Measurements from ENCODE around the gene ILF3. TPM values are rescaled to one million over a fixed set of nuclear protein-coding genes. Genes with fewer than 3 reads are reported as not detected.

The ILF3 gene
- total RNA-seq, 3 donors from 2014 or later, result 651 to 686 (median 684) TPM

GRCh38 chr19:10677751-10678150 is 23.6 kb downstream of the ILF3 start:
- H3K27me3 Mint-ChIP-seq (ENCODE audit: low read depth), result no peaks in the 10 kb centered on the region
- H3K4me1 Mint-ChIP-seq (ENCODE audit: low read depth), result no peaks in the 10 kb centered on the region
- H3K4me3 Mint-ChIP-seq, result no peak overlapping the region

GRCh38 chr19:10678813-10679212 is 24.7 kb downstream of the ILF3 start:
- Mint-ChIP-seq H3K36me3 (ENCODE audit: insufficient read depth) (peaks cover 30% of the 10 kb centered on the region), H3K27me3 (ENCODE audit: low read depth) (no peaks in the 10 kb centered on the region), H3K4me3 (no peak overlapping the region), H3K4me1 (ENCODE audit: low read depth) (no peaks in the 10 kb centered on the region), H3K9me3 (no peaks in the 10 kb centered on the region)
- DNase-seq (no peak), ATAC-seq (no peak)

More at GRCh38 chr19:10677751-10678150, 23.6 kb downstream of the ILF3 start:
- Mint-ChIP-seq H3K36me3 (ENCODE audit: insufficient read depth) (peaks cover 34% of the 10 kb centered on the region), H3K9me3 (no peaks in the 10 kb centered on the region)
- ATAC-seq (no peak), DNase-seq (no peak)

- H3K9me3 Mint-ChIP-seq, result no peaks in the 10 kb centered on the region
- DNase-seq (no peak), ATAC-seq (no peak)
- peaks cover 35% of the 10 kb centered on the region for H3K36me3 Mint-ChIP-seq (ENCODE audit: insufficient read depth)
- no peaks in the 10 kb centered on the region for H3K4me1 Mint-ChIP-seq (ENCODE audit: low read depth)
- H3K4me3 Mint-ChIP-seq, result no peak overlapping the region
- H3K27me3 Mint-ChIP-seq (ENCODE audit: low read depth), result no peaks in the 10 kb centered on the region
These were observed 25.6 kb downstream of the ILF3 start for GRCh38 chr19:10679743-10680142.

- Mint-ChIP-seq H3K36me3 (ENCODE audit: insufficient read depth) (peaks cover 35% of the 10 kb centered on the region), H3K4me1 (ENCODE audit: low read depth) (no peaks in the 10 kb centered on the region), H3K9me3 (no peaks in the 10 kb centered on the region), H3K4me3 (no peak overlapping the region), H3K27me3 (ENCODE audit: low read depth) (no peaks in the 10 kb centered on the region)
- ATAC-seq (no peak), DNase-seq (no peak)
These were observed 26.5 kb downstream of the ILF3 start for GRCh38 chr19:10680545-10681135.

GRCh38 chr19:10681658-10682057 is 27.5 kb downstream of the ILF3 start:
- H3K9me3 Mint-ChIP-seq, result no peaks in the 10 kb centered on the region
- no peaks in the 10 kb centered on the region for H3K4me1 Mint-ChIP-seq (ENCODE audit: low read depth)
- H3K27me3 Mint-ChIP-seq (ENCODE audit: low read depth), result no peaks in the 10 kb centered on the region
- DNase-seq (no peak), ATAC-seq (no peak)
- no peak overlapping the region for H3K4me3 Mint-ChIP-seq
- peaks cover 33% of the 10 kb centered on the region for H3K36me3 Mint-ChIP-seq (ENCODE audit: insufficient read depth)

- DNase-seq (no peak), ATAC-seq (peak in 1 of 2 donors; percentile 7)
- Mint-ChIP-seq H3K27me3 (ENCODE audit: low read depth) (no peaks in the 10 kb centered on the region), H3K9me3 (no peaks in the 10 kb centered on the region), H3K36me3 (ENCODE audit: insufficient read depth) (peaks cover 32% of the 10 kb centered on the region), H3K4me1 (ENCODE audit: low read depth) (no peaks in the 10 kb centered on the region), H3K4me3 (no peak overlapping the region)
These were observed 28.4 kb downstream of the ILF3 start for GRCh38 chr19:10682397-10683063.

- DNase-seq (no peak), ATAC-seq (no peak)
- H3K4me3 Mint-ChIP-seq, result no peak overlapping the region
- H3K4me1 Mint-ChIP-seq (ENCODE audit: low read depth), result no peaks in the 10 kb centered on the region
- no peaks in the 10 kb centered on the region for H3K27me3 Mint-ChIP-seq (ENCODE audit: low read depth)
- peaks cover 32% of the 10 kb centered on the region for H3K36me3 Mint-ChIP-seq (ENCODE audit: insufficient read depth)
- no peaks in the 10 kb centered on the region for H3K9me3 Mint-ChIP-seq
These were observed 28.9 kb downstream of the ILF3 start for GRCh38 chr19:10683064-10683426.

- H3K36me3 Mint-ChIP-seq (ENCODE audit: insufficient read depth), result peaks cover 28% of the 10 kb centered on the region
These were observed 29.4 kb downstream of the ILF3 start for GRCh38 chr19:10683582-10683981.

GRCh38 chr19:10685210-10685609 is 31.1 kb downstream of the ILF3 start:
- no peaks in the 10 kb centered on the region for H3K9me3 Mint-ChIP-seq
- H3K36me3 Mint-ChIP-seq (ENCODE audit: insufficient read depth), result peaks cover 36% of the 10 kb centered on the region
- ATAC-seq (no peak), DNase-seq (no peak)
- no peaks in the 10 kb centered on the region for H3K4me1 Mint-ChIP-seq (ENCODE audit: low read depth)
- H3K4me3 Mint-ChIP-seq, result no peak overlapping the region
- H3K27me3 Mint-ChIP-seq (ENCODE audit: low read depth), result no peaks in the 10 kb centered on the region

More at GRCh38 chr19:10683582-10683981, 29.4 kb downstream of the ILF3 start:
- Mint-ChIP-seq H3K4me1 (ENCODE audit: low read depth) (no peaks in the 10 kb centered on the region), H3K27me3 (ENCODE audit: low read depth) (no peaks in the 10 kb centered on the region), H3K4me3 (no peak overlapping the region), H3K9me3 (no peaks in the 10 kb centered on the region)
- no peak for ATAC-seq
- DNase-seq, result no peak

GRCh38 chr19:10686193-10686592 is 32.0 kb downstream of the ILF3 start:
- no peaks in the 10 kb centered on the region for H3K27me3 Mint-ChIP-seq (ENCODE audit: low read depth)
- ATAC-seq (no peak), DNase-seq (no peak)
- no peaks in the 10 kb centered on the region for H3K4me1 Mint-ChIP-seq (ENCODE audit: low read depth)
- H3K36me3 Mint-ChIP-seq (ENCODE audit: insufficient read depth), result peaks cover 38% of the 10 kb centered on the region
- no peaks in the 10 kb centered on the region for H3K9me3 Mint-ChIP-seq
- no peak overlapping the region for H3K4me3 Mint-ChIP-seq

- H3K27me3 Mint-ChIP-seq (ENCODE audit: low read depth), result no peaks in the 10 kb centered on the region
- no peak overlapping the region for H3K4me3 Mint-ChIP-seq
- DNase-seq (no peak), ATAC-seq (no peak)
- peaks cover 39% of the 10 kb centered on the region for H3K36me3 Mint-ChIP-seq (ENCODE audit: insufficient read depth)
- H3K9me3 Mint-ChIP-seq, result no peaks in the 10 kb centered on the region
- H3K4me1 Mint-ChIP-seq (ENCODE audit: low read depth), result no peaks in the 10 kb centered on the region
These were observed 32.7 kb downstream of the ILF3 start for GRCh38 chr19:10686661-10687517.

GRCh38 chr19:10687518-10688288 is 33.6 kb downstream of the ILF3 start:
- no peak for DNase-seq
- no peaks in the 10 kb centered on the region for H3K9me3 Mint-ChIP-seq
- no peak for ATAC-seq
- peaks cover 41% of the 10 kb centered on the region for H3K36me3 Mint-ChIP-seq (ENCODE audit: insufficient read depth)
- no peaks in the 10 kb centered on the region for H3K27me3 Mint-ChIP-seq (ENCODE audit: low read depth)
- peaks cover 2% of the 10 kb centered on the region for H3K4me1 Mint-ChIP-seq (ENCODE audit: low read depth)
- H3K4me3 Mint-ChIP-seq, result no peak overlapping the region

- DNase-seq (no peak), ATAC-seq (no peak)
- Mint-ChIP-seq H3K36me3 (ENCODE audit: insufficient read depth) (peaks cover 42% of the 10 kb centered on the region), H3K4me3 (no peak overlapping the region), H3K27me3 (ENCODE audit: low read depth) (no peaks in the 10 kb centered on the region), H3K4me1 (ENCODE audit: low read depth) (peaks cover 2% of the 10 kb centered on the region), H3K9me3 (no peaks in the 10 kb centered on the region)
These were observed 34.6 kb downstream of the ILF3 start for GRCh38 chr19:10688545-10689280.

Data from activated T-cell treated with anti-CD3 and anti-CD28 coated beads, Interleukin-2, amount 50 U/mL, for 4 hours (primary cell).